Ovary (tissue), 9 donors: ENCODE measurements around the gene PRODH2. TPM values are rescaled to one million over a fixed set of nuclear protein-coding genes. Genes with fewer than 3 reads are reported as not detected.

ENCODE experiments used
- DNase-seq, 5 donors: peaks; one replicate each; pipeline ENCODE4 v3.0.0-alpha.2; 2019 to 2020
- H3K27ac ChIP-seq, 2 donors: fragments of 200-600 bp; one replicate each; pipeline versions ENCODE4 v1.5.1 to v1.8.0; 2019 to 2022
- H3K27me3 ChIP-seq: fragments of 200-600 bp; one replicate; pipeline ENCODE4 v1.8.0; 2022
- H3K36me3 ChIP-seq: fragments of 200-600 bp; sonication (generic); one replicate; pipeline ENCODE4 v1.5.1; 2019
- H3K4me1 ChIP-seq: one replicate; pipeline ENCODE4 v1.8.1; 2013; ENCODE audit warnings: mild to moderate bottlenecking, moderate library complexity; ENCODE audit not compliant: insufficient read depth
- H3K4me3 ChIP-seq: fragments of 200-600 bp; sonication (generic); one replicate; pipeline ENCODE4 v1.5.1; 2017
- H3K9me3 ChIP-seq, 2 donors: fragments of 200-600 bp in 1 of 2; sonication (generic) in 1 of 2; one replicate each; pipeline versions ENCODE4 v1.5.1 to v1.8.1; 2013 to 2019; ENCODE audit warnings: mild to moderate bottlenecking in 1 of 2, moderate library complexity in 1 of 2
- EP300 ChIP-seq: sonication (generic); formaldehyde crosslinking; IDR thresholded peaks from one replicate; pipeline ENCODE4 v1.6.1; 2017; ENCODE audit warnings: antibody characterized with exemption
- POLR2A ChIP-seq: fragments of 450-650 bp; IDR thresholded peaks from one replicate; pipeline ENCODE4 v1.6.1; 2017; ENCODE audit warnings: antibody characterized with exemption, mild to moderate bottlenecking, moderate library complexity
- WGBS, 3 donors: extraction: QIAGEN DNeasy Blood & Tissue Kit in 1 of 3; methylation state at CpG; one replicate each; pipeline versions ENCODE4 v1.1.5 to v1.1.7; 2013 to 2017; 5-methylcytosine and 5-hydroxymethylcytosine counted together
- intact Hi-C, 4 donors: fragments of 100-400 bp; cut with DNase I; formaldehyde crosslinking; loops; one replicate each; pipeline versions ENCODE4 v1.11.0 to v1.15.1; 2022 to 2023
- polyA plus RNA-seq, 2 donors: library from polyadenylated mRNA; stranded (reverse); fragments of 200-250 nt in 1 of 2; fragments of 350-450 nt in 1 of 2; fragmentation: Illumina TruSeq in 1 of 2; extraction: RNeasy Lipid Tissue Mini Kit (QIAGEN cat#74804) in 1 of 2; gene quantifications; one replicate each; pipeline ENCODE4 v1.2.3, GENCODE V29; 2013 to 2014
- total RNA-seq, 7 donors: library from RNA; depleted of rRNA in 2 of 7; stranded (reverse); fragments of >200 nt in 2 of 7; fragmentation: NEBNext Ultra II Directional in 3 of 7; extraction: Animal tissue kit (Norgen Biotek cat#: 25700) in 3 of 7; gene quantifications; one replicate each; pipeline versions ENCODE4 v1.1.0 to v1.2.4, GENCODE V29; 2016 to 2023
- TF ChIP-seq, protein P1 (sequence below), 3 donors: fragments of 450-650 bp in 2 of 3; fragments of 200-600 bp in 1 of 3; IDR thresholded peaks; one replicate each; pipeline versions ENCODE4 v1.5.1 to v1.8.0; 2016 to 2022; ENCODE audit warnings: antibody characterized with exemption in 3 of 3, mild to moderate bottlenecking in 1 of 3
- donor health status: DM: no; HTN: no; CAD: no; lungs with moderate emphysema.
- donor health status: DM: no; HTN: no; CAD: no.
- donor health status: Bipolar disorder and iron deficiency.
- donor health status: DM: yes; HTN: yes; CAD: no.
- donor health status: DM: no; HTN: no; CAD: no.
- donor health status: DM: yes; HTN: yes; CAD: no.

PRODH2 gene
- total and polyA plus RNA-seq, 9 donors, result 0.41 TPM; not detected in 8

DNA sequence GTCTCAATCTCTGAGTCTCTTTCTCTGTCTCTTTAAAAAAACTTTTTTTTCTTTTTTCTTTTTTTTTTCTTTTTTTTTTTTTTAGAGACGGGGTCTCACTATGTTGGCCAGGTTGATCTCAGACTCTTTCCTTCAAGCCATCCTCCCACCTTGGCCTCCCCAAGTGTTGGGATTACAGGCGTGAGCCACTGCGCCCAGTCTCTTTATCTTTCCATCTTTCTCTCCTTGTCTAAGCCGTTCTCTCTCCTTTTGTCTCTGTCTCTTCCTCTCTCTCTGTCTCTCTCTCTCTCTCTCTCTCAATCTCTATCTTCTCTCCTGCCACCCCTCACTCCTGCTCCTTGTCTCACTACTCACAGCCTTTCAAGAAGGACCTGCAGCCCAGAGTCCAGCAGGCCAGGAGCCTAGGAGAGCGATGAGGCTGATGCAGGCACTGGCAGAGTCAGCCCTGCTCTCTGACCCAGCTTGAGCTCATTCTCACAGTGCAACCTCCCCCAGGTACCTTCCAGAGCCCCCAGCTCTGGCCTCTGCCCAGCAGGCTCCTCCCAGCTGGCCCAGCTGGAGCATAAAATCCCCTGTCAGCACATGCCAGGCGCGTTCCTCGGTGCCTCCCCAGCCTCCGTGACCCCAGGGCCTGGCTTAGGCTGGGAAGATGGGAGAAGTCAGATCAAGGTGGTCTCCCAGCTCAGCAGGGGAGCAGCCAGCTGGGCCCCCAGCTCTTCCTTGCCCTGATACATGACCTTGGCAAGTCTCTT, 39.6 kb upstream of the PRODH2 start, which contains the start of gene NPHS1:
Gene NPHS1 (minus strand): TSS at position 476 of the 752 bp plus-strand sequence. CDS start 667 bp downstream, outside the sequence.
- intact Hi-C loops, result no loop called here
- H3K27me3 ChIP-seq, result no peaks in the 10 kb centered on the region
- 29 to 30% (median 30%) methylated on average over 9 of the region's 9 CpGs for WGBS, 3 donors

DNA sequence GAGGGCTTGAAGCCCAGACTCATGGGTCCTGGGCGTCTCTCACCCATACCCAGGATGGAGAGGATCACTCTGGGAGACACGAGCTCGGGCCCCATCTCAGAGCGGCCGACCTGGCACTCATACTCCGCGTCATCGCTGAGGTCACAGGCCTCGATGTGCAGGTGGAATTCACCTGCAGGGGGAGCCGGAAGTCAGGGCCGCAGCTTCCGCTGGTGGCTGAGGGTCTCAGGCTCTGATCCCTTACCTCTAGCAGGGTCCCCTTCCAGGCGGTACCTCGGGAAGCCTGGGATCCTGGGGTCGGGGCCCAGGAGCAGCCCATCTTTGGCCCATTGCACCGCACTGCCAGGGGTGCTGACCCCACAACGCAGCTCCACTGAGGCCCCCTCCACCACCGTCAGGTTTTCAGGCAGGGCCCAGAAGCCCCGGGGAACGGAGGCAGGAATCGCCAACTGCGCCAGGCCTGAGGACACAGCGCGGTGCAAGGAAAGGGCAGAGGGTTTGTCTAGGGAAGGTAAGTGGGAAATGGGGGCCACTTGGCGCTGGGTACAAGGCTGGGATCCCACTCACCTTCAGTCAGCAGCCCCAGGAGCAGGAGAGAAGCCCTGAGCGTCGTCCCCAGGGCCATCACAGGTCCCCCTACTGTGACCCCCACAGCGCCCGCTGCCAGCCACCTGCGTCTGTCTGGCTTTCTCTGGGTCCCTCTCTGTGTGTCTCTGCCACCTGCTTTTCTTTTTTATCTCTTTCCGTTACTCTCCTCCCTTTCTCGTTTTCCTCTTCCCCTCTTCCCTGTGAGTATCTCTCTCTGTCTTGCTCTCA, 38.8 kb upstream of the PRODH2 start:
- H3K9me3 ChIP-seq, result no peaks in the 10 kb centered on the region
- H3K27me3 ChIP-seq, result no peaks in the 10 kb centered on the region
- no peaks in the 10 kb centered on the region for H3K36me3 ChIP-seq
- H3K27ac ChIP-seq, result no peak overlapping the region
- intact Hi-C loops, result no loop called here
- H3K4me1 ChIP-seq, result no peaks in the 10 kb centered on the region
- TF ChIP-seq, protein P1, sequence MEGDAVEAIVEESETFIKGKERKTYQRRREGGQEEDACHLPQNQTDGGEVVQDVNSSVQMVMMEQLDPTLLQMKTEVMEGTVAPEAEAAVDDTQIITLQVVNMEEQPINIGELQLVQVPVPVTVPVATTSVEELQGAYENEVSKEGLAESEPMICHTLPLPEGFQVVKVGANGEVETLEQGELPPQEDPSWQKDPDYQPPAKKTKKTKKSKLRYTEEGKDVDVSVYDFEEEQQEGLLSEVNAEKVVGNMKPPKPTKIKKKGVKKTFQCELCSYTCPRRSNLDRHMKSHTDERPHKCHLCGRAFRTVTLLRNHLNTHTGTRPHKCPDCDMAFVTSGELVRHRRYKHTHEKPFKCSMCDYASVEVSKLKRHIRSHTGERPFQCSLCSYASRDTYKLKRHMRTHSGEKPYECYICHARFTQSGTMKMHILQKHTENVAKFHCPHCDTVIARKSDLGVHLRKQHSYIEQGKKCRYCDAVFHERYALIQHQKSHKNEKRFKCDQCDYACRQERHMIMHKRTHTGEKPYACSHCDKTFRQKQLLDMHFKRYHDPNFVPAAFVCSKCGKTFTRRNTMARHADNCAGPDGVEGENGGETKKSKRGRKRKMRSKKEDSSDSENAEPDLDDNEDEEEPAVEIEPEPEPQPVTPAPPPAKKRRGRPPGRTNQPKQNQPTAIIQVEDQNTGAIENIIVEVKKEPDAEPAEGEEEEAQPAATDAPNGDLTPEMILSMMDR (IDR thresholded peaks at IDR 0.05), result no peak
- TF ChIP-seq EP300 (no peak), POLR2A (no peak)
- WGBS, 3 donors, result 39 to 44% (median 42%) methylated on average over 26 to 32 of the region's 32 CpGs
- H3K4me3 ChIP-seq, result no peak overlapping the region
- DNase-seq, result no peak

More for the DNA sequence above, 39.6 kb upstream of the PRODH2 start, which contains the start of gene NPHS1:
- Histone ChIP-seq H3K4me1 (no peaks in the 10 kb centered on the region), H3K9me3 (no peaks in the 10 kb centered on the region), H3K36me3 (no peaks in the 10 kb centered on the region), H3K4me3 (no peak within 1 kb of the TSS), H3K27ac (no peak within 1 kb of the TSS)
- TF ChIP-seq, protein P1 (IDR thresholded peaks at IDR 0.05), result no peak
- TF ChIP-seq POLR2A (no peak), EP300 (no peak)
- no peak for DNase-seq

DNA sequence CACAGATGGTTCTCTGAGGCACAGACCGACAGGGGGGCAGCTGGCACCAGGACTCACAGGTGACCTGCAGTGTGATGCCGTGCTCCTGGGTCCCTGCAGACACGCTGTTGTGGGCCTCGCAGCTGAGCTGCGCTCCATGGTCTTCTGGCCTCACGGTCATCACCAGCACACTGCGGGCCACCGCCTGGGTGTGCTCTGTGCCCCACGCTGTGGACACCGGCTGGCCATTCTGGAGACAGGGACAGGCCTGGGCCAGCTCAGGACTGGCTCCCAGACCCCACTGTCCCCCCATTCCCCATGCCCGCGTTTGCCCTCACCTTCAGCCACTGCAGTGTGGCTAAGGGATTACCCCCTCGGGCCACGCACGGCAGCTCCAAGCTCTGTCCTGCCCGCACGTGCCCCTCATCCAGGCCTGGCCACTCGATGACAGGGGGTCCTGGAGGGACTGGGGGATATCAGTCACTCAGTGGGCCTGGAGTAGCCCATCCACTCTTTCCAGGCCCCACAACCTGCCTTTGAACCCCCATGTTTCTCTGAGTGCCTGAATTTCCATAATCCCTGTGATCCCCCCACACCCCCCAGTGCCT, 36.4 kb upstream of the PRODH2 start:
- intact Hi-C loops, result no loop called here
- Histone ChIP-seq H3K27me3 (no peaks in the 10 kb centered on the region), H3K36me3 (no peaks in the 10 kb centered on the region), H3K27ac (no peak overlapping the region), H3K4me1 (peaks cover 2% of the 10 kb centered on the region), H3K9me3 (no peaks in the 10 kb centered on the region), H3K4me3 (no peak overlapping the region)
- TF ChIP-seq POLR2A (no peak), EP300 (no peak)
- TF ChIP-seq, protein P1 (IDR thresholded peaks at IDR 0.05), result no peak
- no peak for DNase-seq
- WGBS, 3 donors, result 85 to 89% (median 89%) methylated on average over 17 to 18 of the region's 18 CpGs

DNA sequence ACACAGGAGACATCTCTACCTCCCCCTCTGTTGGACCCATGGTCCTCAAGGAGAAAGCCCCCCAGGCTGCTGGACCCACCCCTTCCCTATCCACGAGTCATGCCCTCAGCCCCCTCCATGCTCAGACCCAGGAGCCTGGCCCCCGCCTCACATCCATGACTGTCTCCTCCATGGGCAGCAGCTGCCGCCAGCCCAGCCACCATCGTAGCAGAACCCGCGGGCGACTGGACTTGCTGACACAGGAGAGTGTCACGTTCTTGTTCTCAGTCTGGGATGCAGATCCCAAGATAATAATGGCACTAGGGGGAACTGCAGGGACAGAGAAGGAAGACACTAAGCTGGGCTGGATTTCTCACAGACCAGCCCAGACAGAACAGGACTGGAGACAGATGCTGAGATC, 35.8 kb upstream of the PRODH2 start:
- 76 to 82% (median 78%) methylated on average over 8 of the region's 8 CpGs for WGBS, 3 donors
- intact Hi-C loops, result no loop called here
- no peaks in the 10 kb centered on the region for H3K27me3 ChIP-seq

More for the DNA sequence above, 35.8 kb upstream of the PRODH2 start:
- TF ChIP-seq POLR2A, result no peak
- no peak for TF ChIP-seq EP300
- TF ChIP-seq, protein P1 (IDR thresholded peaks at IDR 0.05), result no peak
- DNase-seq, result no peak
- Histone ChIP-seq H3K4me1 (peaks cover 2% of the 10 kb centered on the region), H3K9me3 (peaks cover 0 to 5% of the 10 kb centered on the region in 2 donors), H3K4me3 (no peak overlapping the region), H3K27ac (no peak overlapping the region), H3K36me3 (no peaks in the 10 kb centered on the region)
